Adrenal gland (tissue), 12 donors: Measurements from ENCODE around the gene TFPI2. TPM values are rescaled to one million over a fixed set of nuclear protein-coding genes. Genes with fewer than 3 reads are reported as not detected.

Experiments
- DNase-seq, 7 donors: peaks; one replicate each; pipeline ENCODE4 v3.0.0-alpha.2; 2019 to 2020
- H3K27ac ChIP-seq, 5 donors: fragments of 200-600 bp; sonication (generic) in 4 of 5; 1 replicate in 3 of 5; 2 replicates in 2 of 5; pipeline versions ENCODE4 v1.5.1 to v1.8.0; 2016 to 2020; ENCODE audit warnings: mild to moderate bottlenecking in 1 of 5
- H3K27me3 ChIP-seq: fragments of 200-600 bp; 2 replicates; pipeline ENCODE4 v1.8.0; 2021
- H3K36me3 ChIP-seq, 2 donors: fragments of 200-600 bp; replicated peaks in 1 of 2; 1 replicate in 1 of 2; 2 replicates in 1 of 2; pipeline versions ENCODE4 v1.5.1 to v1.8.0; 2018 to 2022
- H3K4me1 ChIP-seq, 2 donors: fragments of 200-600 bp; replicated peaks in 1 of 2; 1 replicate in 1 of 2; 2 replicates in 1 of 2; pipeline versions ENCODE4 v1.5.1 to v1.8.0; 2018 to 2021
- H3K4me3 ChIP-seq, 4 donors: fragments of 200-600 bp; sonication (generic) in 3 of 4; one replicate each; pipeline ENCODE4 v1.5.1; 2016 to 2018
- H3K9me3 ChIP-seq, 3 donors: fragments of 200-600 bp; sonication (generic) in 1 of 3; replicated peaks in 1 of 3; 1 replicate in 2 of 3; 2 replicates in 1 of 3; pipeline versions ENCODE4 v1.5.1 to v1.8.0; 2016 to 2021
- CTCF ChIP-seq, 6 experiments: fragments of 450-650 bp in 4 of 6; fragments of 200-600 bp in 2 of 6; sonication (generic) in 1 of 6; IDR thresholded peaks; 1 replicate in 5 of 6; 2 replicates in 1 of 6; pipeline versions ENCODE4 v1.5.1 to v1.8.0; 2016 to 2021; ENCODE audit warnings: antibody characterized with exemption in 6 of 6, mild to moderate bottlenecking in 2 of 6, moderate library complexity in 1 of 6
- POLR2A ChIP-seq, 2 donors: fragments of 450-650 bp; IDR thresholded peaks; one replicate each; pipeline ENCODE4 v1.6.1; 2017; ENCODE audit warnings: antibody characterized with exemption in 2 of 2, mild to moderate bottlenecking in 2 of 2, moderate library complexity in 1 of 2
- WGBS, 4 donors: extraction: QIAGEN DNeasy Blood & Tissue Kit in 2 of 4; methylation state at CpG; one replicate each; pipeline versions ENCODE4 v1.1.5 to v1.1.7; 2013 to 2017; 5-methylcytosine and 5-hydroxymethylcytosine counted together
- intact Hi-C, 2 donors: fragments of 100-400 bp; cut with DNase I; formaldehyde crosslinking; loops; one replicate each; pipeline versions ENCODE4 v1.14.1 to v1.15.0; 2022 to 2023
- polyA plus RNA-seq, 3 donors: library from polyadenylated mRNA; stranded (reverse); fragments of 200-250 nt in 2 of 3; fragments of 350-450 nt in 1 of 3; fragmentation: Illumina TruSeq in 1 of 3; extraction: RNeasy Lipid Tissue Mini Kit (QIAGEN cat#74804) in 1 of 3; gene quantifications; one replicate each; pipeline ENCODE4 v1.2.3, GENCODE V29; 2013 to 2014
- total RNA-seq, 9 donors: library from RNA; depleted of rRNA in 4 of 9; stranded (reverse); fragments of >200 nt in 4 of 9; fragments of 120-200 nt in 1 of 9; fragmentation: NEBNext Ultra II Directional in 1 of 9; extraction: Animal tissue kit (Norgen Biotek cat#: 25700) in 1 of 9; gene quantifications; one replicate each; pipeline versions ENCODE4 v1.1.0 to v1.2.4, GENCODE V29; 2013 to 2023
- donor health status: healthy with polysubstance abuse.
- donor health status: Bipolar disorder and iron deficiency.
- donor health status: DM: yes; HTN: yes; CAD: no.
- donor health status: DM: no; HTN: no; CAD: no.
- donor health status: DM: no; HTN: no; CAD: no.
- donor health status: DM: yes; HTN: yes; CAD: no.

TFPI2 gene
- total and polyA plus RNA-seq, 12 donors, result 7.4 to 87.8 (median 24.0) TPM

DNA sequence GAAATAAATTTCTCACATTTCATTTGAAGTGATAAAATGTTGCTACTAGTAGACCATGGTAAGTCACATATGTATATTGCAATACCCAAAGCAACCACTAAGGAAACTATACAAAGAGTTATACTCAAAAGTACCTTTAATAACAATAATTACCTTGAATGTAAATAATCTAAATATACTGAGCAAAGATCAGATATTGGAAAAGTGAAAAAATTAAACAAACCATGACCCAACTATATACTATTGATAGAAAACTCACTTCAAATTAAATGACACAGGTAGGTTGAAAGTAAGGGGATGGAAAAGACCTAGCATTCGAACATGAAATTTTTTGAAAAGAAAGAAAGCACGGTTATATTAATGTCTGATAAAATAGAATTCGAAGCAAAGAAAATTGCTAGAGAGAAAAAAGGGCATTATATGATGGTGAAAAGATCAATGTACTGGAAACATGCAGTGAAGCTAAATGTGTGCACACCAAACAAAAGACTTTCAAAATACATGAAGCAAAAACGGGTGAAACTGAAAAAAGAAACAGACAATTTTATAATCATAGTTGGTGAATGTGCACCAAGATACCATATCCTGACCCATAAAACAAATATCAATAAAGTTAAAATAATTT is 29.1 kb downstream of the TFPI2 start:
- TF ChIP-seq CTCF (IDR thresholded peaks at IDR 0.05), result peak in 1 of 6 experiments; percentile 13
- TF ChIP-seq POLR2A (IDR thresholded peaks at IDR 0.05), result no peak
- Histone ChIP-seq H3K4me3 (no peak overlapping the region), H3K9me3 (no peaks in the 10 kb centered on the region), H3K27me3 (no peaks in the 10 kb centered on the region), H3K36me3 (no peaks in the 10 kb centered on the region), H3K4me1 (no peaks in the 10 kb centered on the region), H3K27ac (no peak overlapping the region)
- intact Hi-C loops, result no loop called here
- DNase-seq, result no peak
- WGBS, 4 donors, result 70 to 84% (median 75%) methylated on average over 4 of the region's 4 CpGs

DNA sequence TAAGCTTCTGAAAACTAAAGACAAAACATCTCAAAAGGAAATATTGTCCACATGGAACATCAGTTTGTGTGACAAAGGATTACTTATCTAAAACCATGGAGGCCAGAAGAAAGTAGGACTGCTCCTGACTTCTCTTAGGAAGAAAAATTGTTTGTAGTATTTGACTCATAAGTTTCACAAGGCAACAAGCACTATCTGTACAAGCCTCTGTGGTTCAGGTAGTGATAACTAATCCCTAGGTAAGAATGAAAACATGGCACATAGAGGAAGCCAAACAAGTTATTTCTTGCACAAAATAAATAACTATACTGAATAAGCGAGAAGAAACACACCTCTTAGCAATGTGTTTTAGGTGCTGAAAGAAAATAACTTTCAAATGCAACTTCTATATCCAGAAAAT is 30.3 kb downstream of the TFPI2 start:
- Histone ChIP-seq H3K27me3 (no peaks in the 10 kb centered on the region), H3K4me3 (no peak overlapping the region), H3K9me3 (no peaks in the 10 kb centered on the region), H3K36me3 (no peaks in the 10 kb centered on the region), H3K4me1 (no peaks in the 10 kb centered on the region), H3K27ac (no peak overlapping the region)
- WGBS, 4 donors, result 86 to 96% (median 90%) methylated on average over 1 of the region's 1 CpG
- TF ChIP-seq CTCF (IDR thresholded peaks at IDR 0.05) (no peak), POLR2A (IDR thresholded peaks at IDR 0.05) (no peak)
- intact Hi-C loops, result no loop called here
- no peak for DNase-seq

DNA sequence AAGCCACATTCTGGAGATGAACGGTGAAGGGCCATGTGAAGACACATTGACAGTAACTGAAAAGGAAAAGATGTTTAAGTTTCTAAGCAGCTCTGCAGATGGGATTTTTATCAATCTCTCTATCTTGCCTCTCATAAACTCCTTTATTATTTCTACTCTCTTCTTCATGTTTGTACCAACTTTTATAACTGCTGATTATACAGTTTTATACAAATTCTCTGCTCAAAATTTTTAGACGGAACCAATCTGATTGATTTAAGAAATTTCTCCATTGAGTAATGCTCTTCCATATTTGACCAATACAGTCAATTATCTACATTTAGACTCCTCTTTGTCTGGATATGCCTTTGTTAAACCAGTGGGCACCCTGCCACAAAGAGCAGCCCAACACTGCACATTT is 31.7 kb downstream of the TFPI2 start:
- intact Hi-C loops, result no loop called here
- Histone ChIP-seq H3K27ac (no peak overlapping the region), H3K4me1 (no peaks in the 10 kb centered on the region), H3K36me3 (no peaks in the 10 kb centered on the region), H3K4me3 (no peak overlapping the region), H3K27me3 (no peaks in the 10 kb centered on the region), H3K9me3 (no peaks in the 10 kb centered on the region)
- 82 to 89% (median 85%) methylated on average over 2 of the region's 2 CpGs for WGBS, 4 donors
- TF ChIP-seq POLR2A (IDR thresholded peaks at IDR 0.05) (no peak), CTCF (IDR thresholded peaks at IDR 0.05) (no peak)
- no peak for DNase-seq

DNA sequence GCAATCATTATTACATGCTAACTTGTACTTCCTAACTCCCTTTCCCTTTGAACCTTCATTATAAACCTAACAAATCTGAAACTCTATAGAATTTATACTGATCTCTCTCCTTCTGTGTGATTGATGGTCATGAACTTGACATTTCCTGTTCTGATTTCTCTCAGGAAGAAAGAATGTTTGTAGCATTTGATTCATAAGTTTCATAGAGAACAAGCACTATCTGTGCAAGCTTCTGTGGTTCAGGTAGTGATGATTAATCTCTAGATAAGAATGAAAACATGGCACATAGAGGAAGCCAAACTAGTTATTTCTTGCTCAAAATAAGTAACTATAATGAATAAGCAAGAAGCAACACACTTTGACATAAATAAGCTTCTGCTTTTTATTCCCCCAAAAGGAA is 34.2 kb downstream of the TFPI2 start:
- Histone ChIP-seq H3K9me3 (no peaks in the 10 kb centered on the region), H3K36me3 (no peaks in the 10 kb centered on the region), H3K27ac (no peak overlapping the region), H3K4me3 (no peak overlapping the region), H3K4me1 (no peaks in the 10 kb centered on the region), H3K27me3 (no peaks in the 10 kb centered on the region)
- DNase-seq, result no peak
- intact Hi-C loops, result no loop called here
- no peak for TF ChIP-seq POLR2A (IDR thresholded peaks at IDR 0.05)
- TF ChIP-seq CTCF (IDR thresholded peaks at IDR 0.05), result no peak
